Stimulated activated naive CD4-positive, alpha-beta T cell (primary cell): ENCODE data around the gene PEX11B.
A peak's percentile ranks its signal among the peaks of the same experiment; 100 is the strongest.

Experiments
- DNase-seq, 6 experiments: peaks; one replicate each; lab custom pipeline; 2025; lab: John Stamatoyannopoulos, UW

The PEX11B gene, protein sequence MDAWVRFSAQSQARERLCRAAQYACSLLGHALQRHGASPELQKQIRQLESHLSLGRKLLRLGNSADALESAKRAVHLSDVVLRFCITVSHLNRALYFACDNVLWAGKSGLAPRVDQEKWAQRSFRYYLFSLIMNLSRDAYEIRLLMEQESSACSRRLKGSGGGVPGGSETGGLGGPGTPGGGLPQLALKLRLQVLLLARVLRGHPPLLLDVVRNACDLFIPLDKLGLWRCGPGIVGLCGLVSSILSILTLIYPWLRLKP

GRCh38 chr1:145918144-145918991 lies at the start of gene PEX11B:
Gene PEX11B, minus strand, starts transcription at chr1:145918717. Its CDS starts 29 bp downstream, at chr1:145918688.
- peak; percentile 89 to 99 (median 96) for DNase-seq

GRCh38 chr1:145967288-145967687 lies 48.8 kb upstream of the PEX11B start:
- DNase-seq, result no peak

- DNase-seq, result no peak
These were observed 46.7 kb upstream of the PEX11B start for GRCh38 chr1:145965119-145965744.

GRCh38 chr1:145964328-145965118 lies 46.0 kb upstream of the PEX11B start, which contains the start of the genes ANKRD34A and POLR3GL:
Gene ANKRD34A, minus strand, starts transcription at chr1:145964575. Its CDS starts 2,816 bp downstream, at chr1:145961759.
Gene POLR3GL, plus strand, starts transcription at chr1:145964690. Its CDS starts 10,176 bp downstream, at chr1:145974866.
- peak; percentile 82 to 92 (median 86) for DNase-seq

DNA sequence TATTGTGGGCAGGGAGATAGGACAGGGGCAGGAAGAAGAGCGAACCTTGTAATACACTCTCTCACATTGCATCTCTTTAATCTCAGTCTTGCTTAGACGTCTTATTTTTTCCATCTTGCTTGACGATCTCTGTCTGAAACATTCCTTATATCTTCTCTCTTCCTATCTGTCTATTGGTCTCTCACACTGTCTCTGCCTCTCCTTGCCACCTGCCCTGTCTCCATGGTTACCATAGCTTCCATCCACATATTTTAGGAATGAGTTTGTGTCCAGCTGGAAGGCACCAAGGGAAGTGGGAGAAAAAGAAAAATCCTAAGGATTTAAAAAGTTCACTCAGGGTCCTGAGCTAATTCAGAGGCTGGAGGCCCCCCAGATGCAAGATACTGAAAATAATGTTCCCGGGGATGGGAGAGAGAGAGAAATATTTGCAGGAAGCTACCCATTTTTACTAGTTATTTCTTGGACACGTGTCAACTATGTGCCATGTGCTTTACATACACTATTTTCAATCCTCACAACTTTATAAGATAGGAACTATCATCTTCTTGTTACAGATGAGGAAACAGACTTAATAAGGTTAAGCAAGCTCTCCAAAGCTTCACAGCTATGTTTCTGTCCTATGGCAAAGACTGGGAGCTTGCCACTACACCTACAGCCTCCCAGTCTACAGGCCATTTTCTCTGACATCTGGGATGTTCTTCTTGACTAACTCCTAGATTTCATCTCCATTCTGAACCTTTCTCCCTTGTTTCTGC lies 44.9 kb upstream of the PEX11B start:
- DNase-seq, result peak in 1 of 6 experiments; percentile 22

GRCh38 chr1:145962157-145963102 lies 43.9 kb upstream of the PEX11B start:
- DNase-seq, result peak in 5 of 6 experiments; percentile 28 to 57 (median 32)

DNA sequence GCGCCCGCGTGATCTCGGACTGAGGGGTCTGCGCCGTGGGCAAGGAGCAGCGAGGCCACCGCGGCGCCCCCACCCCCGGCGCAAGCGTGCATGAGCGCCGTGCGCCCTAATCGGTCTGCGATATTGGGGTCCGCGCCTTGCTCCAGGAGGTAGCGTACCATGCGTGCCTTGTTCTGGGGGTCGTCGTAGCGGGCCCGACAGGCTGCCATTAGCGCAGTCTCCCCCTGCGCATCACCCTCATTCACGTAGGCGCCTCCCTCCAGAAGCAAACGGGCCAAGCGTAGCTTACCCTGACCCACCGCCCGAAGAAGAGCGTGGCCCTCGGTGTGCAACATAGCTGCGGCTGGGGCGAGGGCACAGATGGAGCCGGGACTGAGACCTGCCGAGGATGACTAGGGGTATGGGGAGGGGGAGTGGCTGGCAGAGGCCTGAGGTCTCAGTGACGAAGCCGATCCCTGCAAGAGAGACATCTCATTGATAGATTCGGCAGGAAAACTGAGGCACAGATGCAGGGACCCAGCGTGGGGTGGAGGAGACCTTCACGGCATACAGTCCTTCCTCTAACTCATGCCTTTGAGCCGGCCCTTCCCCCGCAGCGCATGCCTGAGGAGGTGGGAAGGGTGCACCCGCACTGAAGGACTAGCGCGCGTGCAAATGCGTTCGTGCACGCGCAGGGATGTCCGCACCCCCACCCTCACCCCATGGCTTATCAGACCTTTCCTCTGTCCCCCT lies 43.1 kb upstream of the PEX11B start:
- DNase-seq, result peak in 5 of 6 experiments; percentile 11 to 47 (median 36)

GRCh38 chr1:145961109-145961424 lies 42.5 kb upstream of the PEX11B start:
- DNase-seq, result no peak

GRCh38 chr1:145960468-145961108 lies 42.1 kb upstream of the PEX11B start:
- DNase-seq, result peak; percentile 17 to 68 (median 45)

GRCh38 chr1:145959957-145960467 lies 41.5 kb upstream of the PEX11B start:
- no peak for DNase-seq

- DNase-seq, result no peak
These were observed 40.8 kb upstream of the PEX11B start for GRCh38 chr1:145959333-145959732.

DNA sequence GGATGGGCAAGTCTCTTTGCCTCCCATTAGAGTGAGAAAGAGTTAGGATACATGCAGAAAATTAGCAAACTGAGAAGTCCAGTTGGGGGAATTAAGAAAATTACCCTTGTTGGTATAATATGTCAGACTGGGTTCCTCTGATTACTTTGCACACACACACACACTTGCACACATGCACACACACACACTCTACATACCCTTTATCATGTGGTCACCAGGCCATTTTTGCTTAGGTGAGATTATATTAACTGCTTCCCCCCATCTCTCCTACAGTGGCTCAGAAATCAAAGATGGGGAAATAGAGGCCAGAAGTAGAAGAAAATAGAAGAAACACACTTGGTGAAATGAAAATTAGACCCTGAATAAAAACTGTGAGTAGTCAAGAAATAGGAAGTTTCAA lies 40.2 kb upstream of the PEX11B start:
- DNase-seq, result no peak

GRCh38 chr1:145957443-145958319 lies 39.2 kb upstream of the PEX11B start, which contains the start of gene LIX1L:
Gene LIX1L, minus strand, starts transcription at chr1:145958017. Its CDS starts 90 bp downstream, at chr1:145957927.
- peak; percentile 90 to 96 (median 92) for DNase-seq

- DNase-seq, result peak in 3 of 6 experiments; percentile 16 to 49 (median 25)
These were observed 38.4 kb upstream of the PEX11B start for GRCh38 chr1:145956781-145957442.

DNA sequence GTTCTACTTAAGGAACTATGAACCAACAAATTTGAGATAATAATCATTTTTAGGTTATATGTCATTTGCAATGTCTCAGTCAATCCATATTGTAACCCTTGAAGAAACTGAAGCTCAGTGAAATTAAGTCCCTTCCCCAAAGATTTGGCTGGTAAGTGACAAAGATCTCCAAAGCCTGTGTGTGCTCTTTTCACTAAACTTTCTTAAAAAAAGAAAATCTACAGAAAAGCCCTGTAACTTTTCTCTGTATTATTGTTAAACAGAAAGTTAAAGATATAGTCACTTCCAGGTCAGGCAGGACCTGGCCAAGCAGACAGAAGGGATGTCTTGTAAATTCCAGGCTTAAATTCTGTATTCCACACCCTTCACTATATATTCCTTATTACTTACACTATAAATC lies 37.8 kb upstream of the PEX11B start:
- DNase-seq, result no peak

DNA sequence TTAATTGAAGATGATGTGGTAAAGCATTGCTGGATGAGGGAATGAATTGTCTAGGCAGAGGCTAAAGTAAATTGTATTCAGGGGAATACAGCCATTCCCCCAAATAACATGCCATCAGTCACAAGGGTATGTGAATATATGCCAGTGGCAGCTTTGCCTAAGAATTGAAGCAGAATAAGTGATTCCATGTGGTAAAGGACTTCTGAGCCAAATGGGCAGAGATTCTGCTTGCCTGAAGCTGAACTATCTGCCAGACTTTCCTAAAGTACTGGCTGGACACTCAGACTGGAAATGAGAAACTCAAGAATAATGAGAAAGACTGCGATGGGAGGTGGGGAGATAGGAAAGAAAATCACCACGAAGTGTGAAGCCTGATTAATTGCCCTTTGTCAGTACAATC lies 36.9 kb upstream of the PEX11B start:
- DNase-seq, result no peak

DNA sequence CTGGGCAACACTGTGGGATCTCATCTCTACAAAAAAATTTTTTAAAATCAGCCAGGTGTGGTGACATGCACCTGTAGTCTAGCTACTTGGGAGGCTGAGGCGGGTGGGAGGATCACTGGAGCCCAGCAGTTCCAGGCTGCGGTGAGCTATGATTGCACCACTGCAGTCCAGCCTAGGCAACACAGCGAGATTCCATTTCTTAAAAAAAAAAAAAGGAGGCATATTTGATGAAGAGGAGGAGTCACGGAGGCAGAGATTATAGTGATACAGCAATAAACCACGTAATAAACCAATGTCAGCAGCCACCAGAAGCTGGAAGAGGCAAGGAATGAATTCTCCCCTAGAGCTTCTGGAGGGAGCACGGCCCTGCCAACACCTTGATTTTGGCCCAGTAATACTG lies 35.3 kb upstream of the PEX11B start:
- DNase-seq, result no peak
